Neural cell (in vitro differentiated cells): ENCODE results near the gene KPTN.

Experiments
- CTCF ChIP-seq: fragments of 450-650 bp; IDR thresholded peaks from 2 replicates; pipeline ENCODE4 v1.5.1; 2014; ENCODE audit warnings: antibody characterized with exemption, mild to moderate bottlenecking, moderate library complexity; ENCODE audit not compliant: poor library complexity, severe bottlenecking
- EP300 ChIP-seq: fragments of 450-650 bp; conservative IDR thresholded peaks from 2 replicates; pipeline ENCODE4 v1.6.1; 2014; ENCODE audit warnings: antibody characterized with exemption, mild to moderate bottlenecking, moderate library complexity; ENCODE audit not compliant: poor library complexity, severe bottlenecking
- EZH2 ChIP-seq: fragments of 200-600, 300-800 bp; shearing (Covaris generic), sonication (generic); IDR thresholded peaks from 2 replicates; pipeline ENCODE4 v1.6.1; 2014; ENCODE audit warnings: antibody characterized with exemption, low read length, borderline replicate concordance, mild to moderate bottlenecking; ENCODE audit not compliant: insufficient read depth, poor library complexity, severe bottlenecking
- POLR2AphosphoS5 ChIP-seq: IDR thresholded peaks from 2 replicates; pipeline ENCODE4 v1.6.1; 2012
- RAD21 ChIP-seq: fragments of 450-650 bp; conservative IDR thresholded peaks from 2 replicates; pipeline ENCODE4 v1.6.1; 2014; ENCODE audit warnings: antibody characterized with exemption, mild to moderate bottlenecking, moderate library complexity

- no peak for TF ChIP-seq POLR2AphosphoS5
- no peak for TF ChIP-seq EP300
- no peak for TF ChIP-seq CTCF
- TF ChIP-seq RAD21: no peak
- no peak for TF ChIP-seq EZH2
Measured at GRCh38 chr19:47512183-47512947, 28.3 kb upstream of the KPTN start.
